HepG2 (cell line): Measurements from ENCODE around the gene C17orf58. TPM values are rescaled to one million over a fixed set of nuclear protein-coding genes. Genes with fewer than 3 reads are reported as not detected.

Source experiments
- BORCS8-MEF2B ChIP-seq: sonication (generic); formaldehyde crosslinking; IDR thresholded peaks from 2 replicates; pipeline ENCODE4 v1.8.0; 2022; ENCODE audit warnings: mild to moderate bottlenecking, missing genetic modification reagents
- BRD4 ChIP-seq: sonication (generic); formaldehyde crosslinking; IDR thresholded peaks from 2 replicates; pipeline ENCODE4 v1.4.0; 2020; ENCODE audit warnings: missing genetic modification reagents
- CHCHD3 ChIP-seq: sonication (generic); formaldehyde crosslinking; IDR thresholded peaks from 2 replicates; pipeline ENCODE4 v1.8.0; 2022; ENCODE audit warnings: mild to moderate bottlenecking, missing genetic modification reagents, moderate library complexity
- EZH2 ChIP-seq: conservative IDR thresholded peaks from 2 replicates; pipeline ENCODE4 v1.6.1; 2012; ENCODE audit warnings: mild to moderate bottlenecking, low read depth, low read length, moderate library complexity
- HDAC2 ChIP-seq: sonication (generic); formaldehyde crosslinking; IDR thresholded peaks from 2 replicates; pipeline ENCODE4 v1.4.0; 2020; ENCODE audit warnings: missing genetic modification reagents
- HMG20B ChIP-seq: conservative IDR thresholded peaks from 2 replicates; pipeline ENCODE4 v1.6.1; 2016; ENCODE audit warnings: missing genetic modification reagents, missing compliant biosample characterization
- ISX ChIP-seq: sonication (generic); formaldehyde crosslinking; conservative IDR thresholded peaks from 2 replicates; pipeline ENCODE4 v1.5.0; 2020; ENCODE audit warnings: missing genetic modification reagents
- KLF12 ChIP-seq: sonication (generic); formaldehyde crosslinking; IDR thresholded peaks from 2 replicates; pipeline ENCODE4 v1.4.0; 2020; ENCODE audit warnings: missing genetic modification reagents, borderline replicate concordance
- MYC ChIP-seq: sonication (generic); formaldehyde crosslinking; IDR thresholded peaks from 2 replicates; pipeline ENCODE4 v1.9.0; 2021; ENCODE audit warnings: missing genetic modification reagents, borderline replicate concordance
- PHF5A ChIP-seq: IDR thresholded peaks from one replicate; pipeline ENCODE4 v1.6.1; 2018; ENCODE audit warnings: low read depth, missing genetic modification reagents; ENCODE audit not compliant: unreplicated experiment
- RARA ChIP-seq: IDR thresholded peaks from 2 replicates; pipeline ENCODE4 v1.6.1; 2016; ENCODE audit warnings: missing genetic modification reagents, missing compliant biosample characterization
- SAP130 ChIP-seq: IDR thresholded peaks from 2 replicates; pipeline ENCODE4 v1.6.1; 2016; ENCODE audit warnings: low read depth
- SMC3 ChIP-seq: IDR thresholded peaks from 2 replicates; pipeline ENCODE4 v1.6.1; 2011; ENCODE audit warnings: low read length, improper control_type of control experiment
- ZNF205 ChIP-seq: IDR thresholded peaks from 2 replicates; pipeline ENCODE4 v1.6.1; 2018; ENCODE audit warnings: missing biosample characterization, missing genetic modification reagents
- ZNF446 ChIP-seq: sonication (generic); formaldehyde crosslinking; IDR thresholded peaks from 2 replicates; pipeline ENCODE4 v1.5.0; 2020; ENCODE audit warnings: mild to moderate bottlenecking, missing genetic modification reagents
- ZNF468 ChIP-seq: sonication (generic); formaldehyde crosslinking; IDR thresholded peaks from 2 replicates; pipeline ENCODE4 v1.8.0; 2022; ENCODE audit warnings: mild to moderate bottlenecking, moderate library complexity, missing genetic modification reagents
- ZNF501 ChIP-seq: sonication (generic); formaldehyde crosslinking; IDR thresholded peaks from 2 replicates; pipeline ENCODE4 v1.5.1; 2020; ENCODE audit warnings: mild to moderate bottlenecking, moderate library complexity, missing genetic modification reagents
- ZNF768 ChIP-seq: sonication (generic); formaldehyde crosslinking; IDR thresholded peaks from 2 replicates; pipeline ENCODE4 v1.4.0; 2020; ENCODE audit warnings: missing genetic modification reagents
- polyA plus RNA-seq, 8 experiments: library from polyadenylated mRNA; depleted of rRNA in 3 of 8; stranded (reverse) in 7 of 8; unstranded in 1 of 8; fragments of >200 nt; fragmentation: Illumina TruSeq in 4 of 8; extraction: Trizol in 4 of 8; gene quantifications; 2 replicates each; pipeline versions ENCODE4 v1.2.1 to v1.2.3, GENCODE V29; 2011 to 2016; ENCODE audit warnings: low read depth in 4 of 8, missing spikeins in 1 of 8, mixed read lengths in 1 of 8; ENCODE audit not compliant: insufficient read depth in 1 of 8
- total RNA-seq, 5 experiments: library from RNA; depleted of rRNA; stranded (reverse); fragments of >200 nt; fragmentation: Illumina TruSeq; extraction: Trizol; gene quantifications; 2 replicates each; pipeline ENCODE4 v1.2.3, GENCODE V29; 2016; ENCODE audit warnings: low read depth in 1 of 5
- TF ChIP-seq, protein P1 (sequence below): sonication (generic); formaldehyde crosslinking; IDR thresholded peaks from 2 replicates; pipeline ENCODE4 v1.5.0; 2020; ENCODE audit warnings: mild to moderate bottlenecking, missing genetic modification reagents, borderline replicate concordance
- TF ChIP-seq, protein P2 (sequence below): IDR thresholded peaks from 2 replicates; pipeline ENCODE4 v1.6.1; 2018; ENCODE audit warnings: missing genetic modification reagents
- TF ChIP-seq, protein P3 (sequence below): sonication (generic); formaldehyde crosslinking; IDR thresholded peaks from 2 replicates; pipeline ENCODE4 v1.4.0; 2020; ENCODE audit warnings: missing genetic modification reagents; ENCODE audit errors: not compliant biosample characterization
- TF ChIP-seq, protein P4 (sequence below): sonication (generic); formaldehyde crosslinking; IDR thresholded peaks from 2 replicates; pipeline ENCODE4 v1.9.0; 2022; ENCODE audit warnings: low read depth, missing genetic modification reagents
- TF ChIP-seq, protein P5 (sequence below): sonication (generic); formaldehyde crosslinking; IDR thresholded peaks from 2 replicates; pipeline ENCODE4 v1.5.1; 2020; ENCODE audit warnings: missing genetic modification reagents, mild to moderate bottlenecking, borderline replicate concordance

The C17orf58 gene
- total and polyA plus RNA-seq, 2 of the 13 experiments (the other 11 are each of a cell fraction or from before 2014, with no cell fraction given): 15.6 to 15.8 TPM

DNA sequence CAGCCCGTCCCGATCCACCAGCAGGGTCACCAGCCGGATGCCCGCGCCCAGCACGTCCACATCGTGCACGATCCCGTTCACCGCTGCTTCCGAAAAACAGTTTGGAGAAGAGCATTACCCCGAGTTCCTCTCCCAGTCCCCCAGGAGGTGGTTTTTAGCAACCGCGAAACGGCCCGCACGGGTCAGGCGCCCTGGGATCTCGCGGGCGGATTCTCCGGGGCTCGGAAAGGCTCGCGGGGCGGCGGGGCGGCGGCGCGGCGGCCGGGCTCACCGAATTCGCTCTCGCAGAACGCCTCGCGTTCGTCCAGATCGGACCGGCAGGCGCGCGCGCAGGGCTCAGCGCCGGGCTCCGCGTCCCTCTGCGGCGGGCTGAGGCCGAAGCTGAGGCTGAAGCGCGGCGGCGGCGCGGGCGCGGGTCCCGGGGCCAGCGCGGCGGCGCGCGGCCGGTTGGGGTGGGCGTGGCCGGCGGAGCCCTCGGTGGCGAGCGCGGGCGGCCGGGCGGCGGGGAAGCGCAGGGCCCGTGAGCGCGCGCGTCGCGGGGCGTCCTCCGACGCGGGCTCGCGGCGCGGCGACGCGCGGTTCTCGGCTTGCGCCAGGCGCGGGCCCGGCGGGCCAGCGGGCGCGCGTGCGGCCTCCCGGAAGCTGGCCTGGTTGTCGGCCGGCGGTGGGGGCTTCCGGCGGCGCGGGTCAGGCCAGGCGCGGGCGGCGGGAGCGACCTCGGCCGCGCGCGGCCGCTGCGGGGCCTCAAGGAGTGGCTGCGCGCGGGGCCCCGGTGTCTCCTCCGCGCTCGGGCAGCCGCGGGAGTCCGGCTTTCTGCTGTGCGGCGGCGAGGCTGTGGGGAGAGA, 2.9 kb downstream of the C17orf58 start (continued):
- TF ChIP-seq, protein P1, sequence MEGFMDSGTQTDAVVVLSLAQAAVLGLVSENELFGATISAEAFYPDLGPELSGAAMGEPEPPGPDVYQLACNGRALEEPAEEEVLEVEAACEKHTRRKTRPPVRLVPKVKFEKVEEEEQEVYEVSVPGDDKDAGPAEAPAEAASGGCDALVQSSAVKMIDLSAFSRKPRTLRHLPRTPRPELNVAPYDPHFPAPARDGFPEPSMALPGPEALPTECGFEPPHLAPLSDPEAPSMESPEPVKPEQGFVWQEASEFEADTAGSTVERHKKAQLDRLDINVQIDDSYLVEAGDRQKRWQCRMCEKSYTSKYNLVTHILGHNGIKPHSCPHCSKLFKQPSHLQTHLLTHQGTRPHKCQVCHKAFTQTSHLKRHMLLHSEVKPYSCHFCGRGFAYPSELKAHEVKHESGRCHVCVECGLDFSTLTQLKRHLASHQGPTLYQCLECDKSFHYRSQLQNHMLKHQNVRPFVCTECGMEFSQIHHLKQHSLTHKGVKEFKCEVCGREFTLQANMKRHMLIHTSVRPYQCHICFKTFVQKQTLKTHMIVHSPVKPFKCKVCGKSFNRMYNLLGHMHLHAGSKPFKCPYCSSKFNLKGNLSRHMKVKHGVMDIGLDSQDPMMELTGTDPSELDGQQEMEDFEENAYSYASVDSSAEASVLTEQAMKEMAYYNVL (CRISPR knock-in tag): 0 out of 2 replicates have a peak, but pooled peaks have one; percentile 31
- no peak for TF ChIP-seq SMC3
- 0 out of 2 replicates have a peak, but pooled peaks have one; percentile 33 for TF ChIP-seq HDAC2
- TF ChIP-seq, protein P2, sequence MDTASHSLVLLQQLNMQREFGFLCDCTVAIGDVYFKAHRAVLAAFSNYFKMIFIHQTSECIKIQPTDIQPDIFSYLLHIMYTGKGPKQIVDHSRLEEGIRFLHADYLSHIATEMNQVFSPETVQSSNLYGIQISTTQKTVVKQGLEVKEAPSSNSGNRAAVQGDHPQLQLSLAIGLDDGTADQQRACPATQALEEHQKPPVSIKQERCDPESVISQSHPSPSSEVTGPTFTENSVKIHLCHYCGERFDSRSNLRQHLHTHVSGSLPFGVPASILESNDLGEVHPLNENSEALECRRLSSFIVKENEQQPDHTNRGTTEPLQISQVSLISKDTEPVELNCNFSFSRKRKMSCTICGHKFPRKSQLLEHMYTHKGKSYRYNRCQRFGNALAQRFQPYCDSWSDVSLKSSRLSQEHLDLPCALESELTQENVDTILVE (CRISPR knock-in tag): peak; percentile 64; the same call in 1 of the 2 replicates
- TF ChIP-seq, protein P3, sequence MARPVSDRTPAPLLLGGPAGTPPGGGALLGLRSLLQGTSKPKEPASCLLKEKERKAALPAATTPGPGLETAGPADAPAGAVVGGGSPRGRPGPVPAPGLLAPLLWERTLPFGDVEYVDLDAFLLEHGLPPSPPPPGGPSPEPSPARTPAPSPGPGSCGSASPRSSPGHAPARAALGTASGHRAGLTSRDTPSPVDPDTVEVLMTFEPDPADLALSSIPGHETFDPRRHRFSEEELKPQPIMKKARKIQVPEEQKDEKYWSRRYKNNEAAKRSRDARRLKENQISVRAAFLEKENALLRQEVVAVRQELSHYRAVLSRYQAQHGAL (CRISPR knock-in tag): peak; percentile 39
- 0 out of 2 replicates have a peak, but pooled peaks have one; percentile 39 for TF ChIP-seq ZNF501 (CRISPR knock-in tag)
- 0 out of 2 replicates have a peak, but pooled peaks have one; percentile 51 for TF ChIP-seq ZNF205 (CRISPR knock-in tag)
- 0 out of 2 replicates have a peak, but pooled peaks have one; percentile 36 for TF ChIP-seq SAP130 (CRISPR knock-in tag)
- TF ChIP-seq, protein P4, sequence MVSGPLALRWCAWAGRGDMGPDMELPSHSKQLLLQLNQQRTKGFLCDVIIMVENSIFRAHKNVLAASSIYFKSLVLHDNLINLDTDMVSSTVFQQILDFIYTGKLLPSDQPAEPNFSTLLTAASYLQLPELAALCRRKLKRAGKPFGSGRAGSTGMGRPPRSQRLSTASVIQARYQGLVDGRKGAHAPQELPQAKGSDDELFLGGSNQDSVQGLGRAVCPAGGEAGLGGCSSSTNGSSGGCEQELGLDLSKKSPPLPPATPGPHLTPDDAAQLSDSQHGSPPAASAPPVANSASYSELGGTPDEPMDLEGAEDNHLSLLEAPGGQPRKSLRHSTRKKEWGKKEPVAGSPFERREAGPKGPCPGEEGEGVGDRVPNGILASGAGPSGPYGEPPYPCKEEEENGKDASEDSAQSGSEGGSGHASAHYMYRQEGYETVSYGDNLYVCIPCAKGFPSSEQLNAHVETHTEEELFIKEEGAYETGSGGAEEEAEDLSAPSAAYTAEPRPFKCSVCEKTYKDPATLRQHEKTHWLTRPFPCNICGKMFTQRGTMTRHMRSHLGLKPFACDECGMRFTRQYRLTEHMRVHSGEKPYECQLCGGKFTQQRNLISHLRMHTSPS (CRISPR knock-in tag): 0 out of 2 replicates have a peak, but pooled peaks have one; percentile 41
- TF ChIP-seq PHF5A (CRISPR knock-in tag): peak; percentile 20
- 0 out of 2 replicates have a peak, but pooled peaks have one; percentile 49 for TF ChIP-seq ZNF468 (CRISPR knock-in tag)
- peak; percentile 51; the same call in 1 of the 2 replicates for TF ChIP-seq ZNF446 (CRISPR knock-in tag)
- peak; percentile 68; the same call in 1 of the 2 replicates for TF ChIP-seq ZNF768 (CRISPR knock-in tag)
- TF ChIP-seq BRD4 (CRISPR knock-in tag): 0 out of 2 replicates have a peak, but pooled peaks have one; percentile 52
- TF ChIP-seq HMG20B (CRISPR knock-in tag): no peak
- no peak for TF ChIP-seq EZH2
- TF ChIP-seq CHCHD3: no peak
- TF ChIP-seq BORCS8-MEF2B: 0 out of 2 replicates have a peak, but pooled peaks have one; percentile 3
- peak; percentile 31; the same call in 1 of the 2 replicates for TF ChIP-seq RARA
- no peak for TF ChIP-seq KLF12
- peak; percentile 54 for TF ChIP-seq MYC
- TF ChIP-seq ISX (CRISPR knock-in tag): no peak
- TF ChIP-seq, protein P5, sequence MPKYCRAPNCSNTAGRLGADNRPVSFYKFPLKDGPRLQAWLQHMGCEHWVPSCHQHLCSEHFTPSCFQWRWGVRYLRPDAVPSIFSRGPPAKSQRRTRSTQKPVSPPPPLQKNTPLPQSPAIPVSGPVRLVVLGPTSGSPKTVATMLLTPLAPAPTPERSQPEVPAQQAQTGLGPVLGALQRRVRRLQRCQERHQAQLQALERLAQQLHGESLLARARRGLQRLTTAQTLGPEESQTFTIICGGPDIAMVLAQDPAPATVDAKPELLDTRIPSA (CRISPR knock-in tag): no peak
